Measurements from ENCODE around the gene TOR4A. TPM values are rescaled to one million over a fixed set of nuclear protein-coding genes. Genes with fewer than 3 reads are reported as not detected.

TOR4A gene
- total RNA-seq, 2 experiments from 2014 or later = 11.7 to 22.3 TPM

- H3K4me1 ChIP-seq (ENCODE audit: insufficient read depth, low read length, poor library complexity, severe bottlenecking) = peaks cover 40% of the 10 kb centered on the region
- no peaks in the 10 kb centered on the region for H4K20me1 ChIP-seq (ENCODE audit: insufficient read depth, low read length)
- H2AFZ ChIP-seq (ENCODE audit: low read length) = no peak overlapping the region
- H3K9me2 ChIP-seq (ENCODE audit: insufficient read depth, low read length) = no peaks in the 10 kb centered on the region
- intact Hi-C loops (cut with micrococcal nuclease; ENCODE audit: unreplicated experiment) = no loop called here
- no peak for DNase-seq (ENCODE audit: low spot score)
- H3K79me2 ChIP-seq (ENCODE audit: insufficient read depth, low read depth, low read length) = peaks cover 18% of the 10 kb centered on the region; the same call in 1 of the 2 replicates
- H3K36me3 ChIP-seq (ENCODE audit: insufficient read depth, low read length) = peaks cover 61% of the 10 kb centered on the region
- POLR2A ChIA-PET = interaction anchor here (1.1 kb wide), 1 partner anchor 11 kb away, joined by 3 read pairs; no protein-coding TSS in a partner anchor
- H3K27ac ChIP-seq (ENCODE audit: low read depth, low read length, poor library complexity, severe bottlenecking) = no peak overlapping the region
- CTCF ChIA-PET (ENCODE audit: unreplicated experiment) = no interaction called here
- BruUV-seq (replicated peaks) = no TSS peak
- no peaks in the 10 kb centered on the region for H3K9me3 ChIP-seq (ENCODE audit: low read length)
- H3K4me2 ChIP-seq (ENCODE audit: low read length) = no peak overlapping the region
- H3K4me3 ChIP-seq (ENCODE audit: low read depth, low read length, poor library complexity, severe bottlenecking) = no peak overlapping the region
- TF ChIP-seq EZH2phosphoT487 (IDR thresholded peaks at IDR 0.05; ENCODE audit: borderline replicate concordance, low read depth, low read length) (no peak), CTCF (conservative IDR thresholded peaks at IDR 0.05; ENCODE audit: low read length) (no peak)
These were observed 11.9 kb upstream of the TOR4A start for GRCh38 chr9:137265496-137266161.

- H3K36me3 ChIP-seq (ENCODE audit: insufficient read depth, low read length) = peaks cover 64% of the 10 kb centered on the region
- peaks cover 18% of the 10 kb centered on the region; the same call in 1 of the 2 replicates for H3K79me2 ChIP-seq (ENCODE audit: insufficient read depth, low read depth, low read length)
- ChIA-PET POLR2A (interaction anchor here (1.1 kb wide), 1 partner anchor 12 kb away, joined by 3 read pairs; no protein-coding TSS in a partner anchor), CTCF (ENCODE audit: unreplicated experiment) (no interaction called here)
- intact Hi-C loops (cut with micrococcal nuclease; ENCODE audit: unreplicated experiment) = no loop called here
- H3K9me3 ChIP-seq (ENCODE audit: low read length) = no peaks in the 10 kb centered on the region
- no peak overlapping the region for H2AFZ ChIP-seq (ENCODE audit: low read length)
- no peak overlapping the region for H3K4me2 ChIP-seq (ENCODE audit: low read length)
- H4K20me1 ChIP-seq (ENCODE audit: insufficient read depth, low read length) = no peaks in the 10 kb centered on the region
- peak overlapping the region; percentile 90 for H3K27ac ChIP-seq (ENCODE audit: low read depth, low read length, poor library complexity, severe bottlenecking)
- H3K4me1 ChIP-seq (ENCODE audit: insufficient read depth, low read length, poor library complexity, severe bottlenecking) = peaks cover 44% of the 10 kb centered on the region
- BruUV-seq (replicated peaks) = no TSS peak
- TF ChIP-seq EZH2phosphoT487 (IDR thresholded peaks at IDR 0.05; ENCODE audit: borderline replicate concordance, low read depth, low read length) (no peak), CTCF (conservative IDR thresholded peaks at IDR 0.05; ENCODE audit: low read length) (no peak)
- H3K4me3 ChIP-seq (ENCODE audit: low read depth, low read length, poor library complexity, severe bottlenecking) = no peak overlapping the region
- DNase-seq (ENCODE audit: low spot score) = no peak
- no peaks in the 10 kb centered on the region for H3K9me2 ChIP-seq (ENCODE audit: insufficient read depth, low read length)
These were observed 11.4 kb upstream of the TOR4A start for GRCh38 chr9:137266162-137266527.
